MM.1S (cell line): ENCODE data around the gene PTPRG.

ENCODE experiments used
- CTCF ChIP-seq: fragments of 300-600 bp; sonication (generic); IDR thresholded peaks from 2 replicates; pipeline ENCODE4 v1.5.1; 2016; ENCODE audit warnings: antibody characterized with exemption, low read length, mixed read lengths
- EZH2 ChIP-seq: fragments of 300-600 bp; sonication (generic); optimal IDR thresholded peaks from 2 replicates; pipeline ENCODE3; 2017; ENCODE audit warnings: low read depth, mild to moderate bottlenecking, antibody characterized with exemption, low read length, mixed read lengths
- EZH2phosphoT487 ChIP-seq: fragments of 300-600 bp; sonication (generic); IDR thresholded peaks from 2 replicates; pipeline ENCODE4 v1.6.1; 2018; ENCODE audit warnings: antibody characterized with exemption, low read length

- no peak for TF ChIP-seq CTCF
- TF ChIP-seq EZH2, result no peak
- no peak for TF ChIP-seq EZH2phosphoT487
Measured at GRCh38 chr3:62281726-62282125, 720.4 kb downstream of the PTPRG start.
